Measurements from ENCODE around the gene ANK3. TPM values are rescaled to one million over a fixed set of nuclear protein-coding genes. Genes with fewer than 3 reads are reported as not detected.

ANK3 gene
- total RNA-seq, 3 donors from 2014 or later = 10.2 to 93.2 (median 57.4) TPM

DNA sequence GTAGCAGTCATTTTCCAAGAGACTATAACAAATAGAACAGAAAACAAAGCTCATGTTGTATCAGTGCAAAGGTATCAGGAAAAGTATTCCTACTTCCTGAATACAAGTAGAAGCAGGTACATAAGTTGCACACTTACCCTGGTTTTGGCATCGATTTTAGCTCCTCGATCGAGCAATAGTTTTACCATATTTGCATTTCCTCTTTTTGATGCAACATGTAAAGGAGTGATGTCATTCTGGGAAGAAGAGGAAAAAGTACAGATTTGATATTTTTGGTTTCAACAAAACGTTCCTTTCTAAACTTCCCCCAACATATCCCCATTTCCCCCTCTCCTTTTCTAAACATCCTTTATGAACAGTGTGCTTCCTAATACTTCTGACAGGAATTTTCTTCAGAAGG is 155.1 kb downstream of the ANK3 start:
- no peak overlapping the region for H3K4me3 ChIP-seq

DNA sequence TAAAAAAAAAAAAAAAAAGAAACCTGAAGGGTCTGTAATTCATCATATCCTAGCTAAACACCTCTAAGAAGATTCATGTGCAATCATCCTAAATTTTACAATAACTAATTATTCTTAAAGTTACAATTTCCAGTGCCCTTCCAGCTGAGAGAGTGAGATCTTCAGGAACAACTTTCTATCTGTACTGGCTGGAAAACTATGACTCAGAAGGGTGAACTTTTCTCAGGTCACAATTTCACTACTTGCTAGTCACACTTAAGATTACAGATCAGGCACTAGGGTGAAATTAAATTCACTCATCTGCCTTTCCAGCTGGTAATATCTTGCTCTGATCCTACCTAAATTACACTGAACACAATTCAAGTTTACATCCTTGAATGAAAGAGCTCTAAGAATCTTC is 158.8 kb downstream of the ANK3 start:
- intact Hi-C loops (cut with DNase I; ENCODE audit: low total_unique reads) = no loop called here
- Histone ChIP-seq H3K36me3 (no peaks in the 10 kb centered on the region), H3K27me3 (no peaks in the 10 kb centered on the region), H3K27ac (no peak overlapping the region), H3K4me1 (no peaks in the 10 kb centered on the region), H3K4me3 (no peak overlapping the region), H3K9me3 (no peaks in the 10 kb centered on the region)
- TF ChIP-seq, protein P1, sequence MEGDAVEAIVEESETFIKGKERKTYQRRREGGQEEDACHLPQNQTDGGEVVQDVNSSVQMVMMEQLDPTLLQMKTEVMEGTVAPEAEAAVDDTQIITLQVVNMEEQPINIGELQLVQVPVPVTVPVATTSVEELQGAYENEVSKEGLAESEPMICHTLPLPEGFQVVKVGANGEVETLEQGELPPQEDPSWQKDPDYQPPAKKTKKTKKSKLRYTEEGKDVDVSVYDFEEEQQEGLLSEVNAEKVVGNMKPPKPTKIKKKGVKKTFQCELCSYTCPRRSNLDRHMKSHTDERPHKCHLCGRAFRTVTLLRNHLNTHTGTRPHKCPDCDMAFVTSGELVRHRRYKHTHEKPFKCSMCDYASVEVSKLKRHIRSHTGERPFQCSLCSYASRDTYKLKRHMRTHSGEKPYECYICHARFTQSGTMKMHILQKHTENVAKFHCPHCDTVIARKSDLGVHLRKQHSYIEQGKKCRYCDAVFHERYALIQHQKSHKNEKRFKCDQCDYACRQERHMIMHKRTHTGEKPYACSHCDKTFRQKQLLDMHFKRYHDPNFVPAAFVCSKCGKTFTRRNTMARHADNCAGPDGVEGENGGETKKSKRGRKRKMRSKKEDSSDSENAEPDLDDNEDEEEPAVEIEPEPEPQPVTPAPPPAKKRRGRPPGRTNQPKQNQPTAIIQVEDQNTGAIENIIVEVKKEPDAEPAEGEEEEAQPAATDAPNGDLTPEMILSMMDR (IDR thresholded peaks at IDR 0.05) = no peak
- TF ChIP-seq POLR2A (IDR thresholded peaks at IDR 0.05) = no peak
- no peak for TF ChIP-seq POLR2AphosphoS5 (IDR thresholded peaks at IDR 0.05)
- no peak for DNase-seq (ENCODE audit: low spot score in 2 of 2)

More for the DNA sequence above, 155.1 kb downstream of the ANK3 start:
- no peak overlapping the region for H3K27ac ChIP-seq
- intact Hi-C loops (cut with DNase I; ENCODE audit: low total_unique reads) = no loop called here
- DNase-seq (ENCODE audit: low spot score in 2 of 2) = no peak
- H3K36me3 ChIP-seq = no peaks in the 10 kb centered on the region
- no peaks in the 10 kb centered on the region for H3K9me3 ChIP-seq
- TF ChIP-seq, protein P1 (IDR thresholded peaks at IDR 0.05) = no peak
- TF ChIP-seq POLR2AphosphoS5 (IDR thresholded peaks at IDR 0.05) = no peak
- no peak for TF ChIP-seq POLR2A (IDR thresholded peaks at IDR 0.05)
- H3K27me3 ChIP-seq = no peaks in the 10 kb centered on the region
- H3K4me1 ChIP-seq = no peaks in the 10 kb centered on the region

DNA sequence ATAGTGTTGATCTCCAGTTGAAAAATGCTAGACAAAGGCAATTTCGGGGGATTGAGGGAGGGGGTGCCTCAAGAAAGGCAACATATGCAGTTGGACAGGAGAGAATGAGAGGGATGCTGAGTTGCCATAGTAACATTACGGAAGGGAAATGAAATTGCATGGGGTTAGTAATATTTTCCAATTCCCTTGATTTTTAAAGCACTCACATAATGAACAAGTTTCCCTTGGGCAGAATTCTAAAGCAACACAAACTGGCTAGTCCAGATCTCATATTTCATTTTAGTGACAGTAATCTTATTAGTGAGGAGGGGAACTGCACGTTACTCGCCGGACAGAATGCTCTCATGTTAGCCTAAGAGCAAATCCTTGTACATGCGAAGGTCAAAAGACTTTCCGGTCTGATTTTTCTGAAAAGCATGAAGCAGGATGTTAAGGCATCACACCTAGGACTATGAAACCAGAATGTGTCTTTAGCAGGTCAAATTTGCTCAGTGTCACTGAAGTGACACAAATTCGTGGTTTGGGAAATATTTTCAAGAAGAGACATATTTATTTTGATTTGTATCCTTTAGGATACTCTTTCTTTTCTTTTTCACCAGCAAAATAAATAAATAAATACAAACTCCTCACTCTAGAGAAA is 165.5 kb downstream of the ANK3 start:
- Histone ChIP-seq H3K9me3 (no peaks in the 10 kb centered on the region), H3K4me1 (no peaks in the 10 kb centered on the region), H3K4me3 (no peak overlapping the region), H3K27me3 (no peaks in the 10 kb centered on the region), H3K36me3 (no peaks in the 10 kb centered on the region), H3K27ac (no peak overlapping the region)
- intact Hi-C loops (cut with DNase I; ENCODE audit: low total_unique reads) = no loop called here
- TF ChIP-seq POLR2A (IDR thresholded peaks at IDR 0.05) (no peak), POLR2AphosphoS5 (IDR thresholded peaks at IDR 0.05) (no peak)
- TF ChIP-seq, protein P1 (IDR thresholded peaks at IDR 0.05) = no peak
- no peak for DNase-seq (ENCODE audit: low spot score in 2 of 2)

DNA sequence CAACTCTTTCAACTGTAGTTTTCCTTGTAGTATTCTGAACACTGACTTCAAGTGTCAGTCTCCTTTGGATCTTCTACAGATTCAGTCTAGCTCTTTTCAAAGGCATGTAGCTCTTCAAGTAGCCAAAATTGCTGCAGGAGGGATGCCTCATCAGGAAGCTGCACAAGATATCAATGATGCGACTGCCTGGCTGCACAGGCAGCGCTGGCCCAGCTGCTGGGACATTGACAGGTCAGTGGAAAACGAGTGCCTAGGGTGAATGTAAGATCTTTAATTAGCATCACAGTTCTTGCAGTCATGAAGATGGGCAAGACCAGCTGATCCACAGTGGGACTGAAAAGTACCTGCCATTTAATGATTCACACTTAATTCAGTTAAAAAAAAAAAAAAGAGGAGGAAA is 167.6 kb downstream of the ANK3 start:
- Histone ChIP-seq H3K36me3 (no peaks in the 10 kb centered on the region), H3K27ac (no peak overlapping the region), H3K4me1 (no peaks in the 10 kb centered on the region), H3K4me3 (no peak overlapping the region), H3K27me3 (no peaks in the 10 kb centered on the region), H3K9me3 (no peaks in the 10 kb centered on the region)
- intact Hi-C loops (cut with DNase I; ENCODE audit: low total_unique reads) = no loop called here
- TF ChIP-seq, protein P1 (IDR thresholded peaks at IDR 0.05) = no peak
- no peak for TF ChIP-seq POLR2AphosphoS5 (IDR thresholded peaks at IDR 0.05)
- DNase-seq (ENCODE audit: low spot score in 2 of 2) = no peak

DNA sequence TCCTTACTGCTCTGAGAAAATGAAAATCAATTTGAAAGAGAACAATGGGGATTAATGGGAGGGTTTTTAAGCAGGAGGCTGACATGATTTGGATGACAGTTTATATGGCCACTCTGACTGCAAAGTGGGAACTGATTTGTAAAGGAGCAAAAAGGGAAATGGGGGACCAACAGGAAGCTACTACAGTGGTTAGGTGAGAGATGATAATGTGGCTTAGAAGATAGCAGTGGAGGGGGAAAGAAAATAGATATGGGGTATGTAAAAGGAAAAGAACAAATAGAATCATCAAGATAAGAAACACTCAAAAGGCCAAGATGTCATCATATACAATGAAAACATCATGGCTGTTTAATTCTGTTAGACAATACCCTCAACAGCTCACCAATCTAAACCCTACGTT is 177.5 kb downstream of the ANK3 start:
- H3K4me3 ChIP-seq = no peak overlapping the region
- H3K27ac ChIP-seq = no peak overlapping the region
- H3K4me1 ChIP-seq = no peaks in the 10 kb centered on the region
- no peak for DNase-seq (ENCODE audit: low spot score in 2 of 2)
- H3K36me3 ChIP-seq = no peaks in the 10 kb centered on the region
- H3K27me3 ChIP-seq = no peaks in the 10 kb centered on the region
- H3K9me3 ChIP-seq = no peaks in the 10 kb centered on the region
- intact Hi-C loops (cut with DNase I; ENCODE audit: low total_unique reads) = no loop called here
- no peak for TF ChIP-seq POLR2A (IDR thresholded peaks at IDR 0.05)
- TF ChIP-seq, protein P1 (IDR thresholded peaks at IDR 0.05) = no peak
- TF ChIP-seq POLR2AphosphoS5 (IDR thresholded peaks at IDR 0.05) = no peak

Measured in breast epithelium (tissue), 4 donors.